Coronary artery (tissue), 2 donors: ENCODE results near the gene LFNG.
A peak's percentile ranks its signal among the peaks of the same experiment; 100 is the strongest.
"Not testable (repeated sequence)": the region's sequence is repeated elsewhere in the genome, so short reads cannot be mapped to it uniquely, and the experiment has no call there.

Source experiments
- DNase-seq: peaks from one replicate; pipeline ENCODE4 v3.0.0-alpha.2; 2017; ENCODE audit warnings: low spot score
- H3K27ac ChIP-seq, 2 donors: fragments of 200-600 bp; sonication (generic); one replicate each; pipeline ENCODE4 v1.5.1; 2016 to 2019
- H3K4me3 ChIP-seq: fragments of 200-600 bp; sonication (generic); 2 replicates; pipeline ENCODE4 v1.5.1; 2016; ENCODE audit warnings: mild to moderate bottlenecking, moderate library complexity
- CTCF ChIP-seq: fragments of 200-600 bp; sonication (generic); IDR thresholded peaks from one replicate; pipeline ENCODE4 v1.5.1; 2019; ENCODE audit warnings: antibody characterized with exemption

The LFNG gene

DNA sequence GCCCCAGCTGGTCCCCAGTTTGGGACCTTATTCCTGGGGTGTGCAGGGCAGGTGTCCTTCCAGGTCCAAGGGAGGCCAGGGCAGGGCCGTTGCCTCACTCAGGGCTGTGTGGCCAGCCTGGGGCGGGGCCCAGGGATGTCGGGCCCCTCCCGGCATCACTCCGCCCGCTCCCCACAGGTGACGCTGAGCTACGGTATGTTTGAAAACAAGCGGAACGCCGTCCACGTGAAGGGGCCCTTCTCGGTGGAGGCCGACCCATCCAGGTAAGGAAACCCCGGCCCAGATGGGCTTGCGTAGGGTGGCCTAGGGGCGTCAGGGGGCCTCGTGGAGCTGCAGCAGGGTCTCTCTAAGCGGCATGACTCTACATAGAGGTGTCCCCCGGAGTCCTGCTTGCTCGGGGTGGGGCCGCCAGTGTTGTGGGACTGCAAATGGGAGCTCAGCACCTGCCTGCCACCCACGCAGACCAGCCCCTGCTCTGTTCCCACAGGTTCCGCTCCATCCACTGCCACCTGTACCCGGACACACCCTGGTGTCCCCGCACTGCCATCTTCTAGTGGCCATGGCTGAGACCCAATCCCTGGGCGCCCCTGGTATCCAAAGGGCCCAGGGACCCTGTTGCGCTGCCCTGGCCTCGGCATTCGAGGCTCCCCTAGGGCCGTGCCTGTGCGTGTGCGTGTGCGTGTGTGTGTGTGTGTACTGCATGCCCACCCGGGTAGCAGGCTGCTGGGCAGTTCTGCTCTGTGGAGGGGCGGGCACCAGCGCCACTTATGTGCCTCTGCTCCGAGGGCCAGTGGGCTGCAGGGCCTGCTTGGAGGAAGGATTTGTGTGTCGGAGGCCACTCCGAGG, 7.3 kb downstream of the LFNG start:
- DNase-seq, result no peak
- peak overlapping the region in 1 of 2 donors; percentile 5 for H3K27ac ChIP-seq
- TF ChIP-seq CTCF, result no peak
- H3K4me3 ChIP-seq, result no peak overlapping the region

DNA sequence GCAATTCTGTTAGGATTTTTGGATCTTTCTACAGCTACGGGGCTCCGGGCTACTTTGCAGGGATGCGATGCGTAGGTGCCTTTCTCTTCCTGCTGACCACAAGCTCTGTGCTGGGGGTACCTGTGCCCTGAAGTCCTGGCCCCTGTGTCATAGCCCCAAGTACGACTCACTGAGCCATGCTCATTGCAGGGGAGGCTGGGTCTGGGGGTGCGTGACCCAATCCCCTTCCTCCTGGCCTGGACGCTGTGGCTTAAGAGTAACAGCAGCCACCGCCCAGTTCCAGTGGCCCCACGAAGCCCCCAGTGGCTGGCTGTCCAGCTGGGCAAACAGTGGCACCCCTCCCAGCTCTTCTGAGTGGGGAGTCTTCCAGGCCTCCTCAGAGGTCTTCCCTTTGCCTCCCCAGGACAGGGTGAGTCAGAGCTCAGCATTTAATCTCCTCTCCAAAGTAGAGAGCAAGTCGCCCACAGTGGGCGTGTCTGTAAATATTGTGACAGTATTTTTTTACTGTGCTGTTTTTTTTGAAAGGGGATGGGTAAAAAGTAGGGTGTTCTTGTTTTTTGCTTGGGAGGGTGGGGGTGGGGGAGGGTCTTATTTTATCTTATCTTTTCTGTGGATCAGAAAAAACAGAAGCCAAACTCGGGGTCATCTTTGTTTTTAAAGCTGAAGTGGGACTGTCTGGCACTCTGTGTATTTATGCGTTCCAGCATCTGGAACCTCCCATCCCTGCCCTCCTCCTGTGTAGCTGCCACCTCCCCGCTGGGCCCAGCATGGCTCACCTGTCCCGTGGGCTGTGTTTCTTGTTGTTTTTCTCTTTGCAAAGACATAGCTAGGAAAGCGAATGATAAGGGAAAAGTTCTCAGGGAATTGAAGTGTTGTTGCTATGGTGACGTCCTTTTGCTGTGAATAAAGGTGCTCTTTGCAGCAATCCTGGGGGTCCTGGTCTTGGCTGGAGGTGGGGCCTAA, 8.2 kb downstream of the LFNG start:
- no peak for DNase-seq
- Histone ChIP-seq H3K4me3 (no peak overlapping the region), H3K27ac (peak overlapping the region in 1 of 2 donors; percentile 89)
- TF ChIP-seq CTCF, result no peak

DNA sequence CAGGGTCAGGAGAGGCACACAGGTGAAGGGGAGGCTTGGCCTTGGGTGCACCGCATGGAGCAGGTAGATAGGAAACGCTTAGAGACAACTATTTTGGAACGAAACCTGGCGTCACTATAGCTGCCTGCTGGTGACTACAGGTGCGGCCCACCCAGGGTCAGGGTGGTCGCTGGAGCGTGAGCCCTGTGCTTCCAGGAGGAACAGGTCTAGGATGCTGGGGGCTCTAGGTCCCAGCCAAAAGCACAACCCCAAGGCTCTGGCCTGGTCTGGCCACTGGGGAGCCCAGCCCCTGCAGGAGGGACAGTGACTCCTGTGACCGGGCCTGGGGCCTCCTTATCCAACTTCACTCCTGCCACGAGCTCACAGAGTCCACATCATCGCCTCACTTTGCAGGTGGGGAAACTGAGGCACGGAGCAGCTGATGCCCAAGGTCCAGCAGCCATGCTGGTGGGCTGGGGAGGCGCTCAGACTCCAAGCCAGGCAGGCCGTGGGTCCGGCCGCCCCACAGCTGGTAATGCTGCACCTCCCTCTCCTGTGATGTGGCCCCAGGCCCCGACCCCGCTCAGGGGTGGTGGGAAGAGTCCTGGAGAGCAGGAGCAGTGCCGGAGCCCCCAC, 9.0 kb downstream of the LFNG start:
- Histone ChIP-seq H3K4me3 (no peak overlapping the region), H3K27ac (peak overlapping the region in 1 of 2 donors; percentile 89)
- no peak for TF ChIP-seq CTCF
- no peak for DNase-seq

GRCh38 chr7:2529161-2530070, 9.8 kb downstream of the LFNG start:
- DNase-seq, result no peak
- TF ChIP-seq CTCF, result no peak
- Histone ChIP-seq H3K4me3 (peak overlapping the region; percentile 8), H3K27ac (peak overlapping the region; percentile 55 to 89)

- peak overlapping the region; percentile 8 for H3K4me3 ChIP-seq
- DNase-seq, result no peak
Measured at GRCh38 chr7:2530071-2530987, 10.8 kb downstream of the LFNG start.

DNA sequence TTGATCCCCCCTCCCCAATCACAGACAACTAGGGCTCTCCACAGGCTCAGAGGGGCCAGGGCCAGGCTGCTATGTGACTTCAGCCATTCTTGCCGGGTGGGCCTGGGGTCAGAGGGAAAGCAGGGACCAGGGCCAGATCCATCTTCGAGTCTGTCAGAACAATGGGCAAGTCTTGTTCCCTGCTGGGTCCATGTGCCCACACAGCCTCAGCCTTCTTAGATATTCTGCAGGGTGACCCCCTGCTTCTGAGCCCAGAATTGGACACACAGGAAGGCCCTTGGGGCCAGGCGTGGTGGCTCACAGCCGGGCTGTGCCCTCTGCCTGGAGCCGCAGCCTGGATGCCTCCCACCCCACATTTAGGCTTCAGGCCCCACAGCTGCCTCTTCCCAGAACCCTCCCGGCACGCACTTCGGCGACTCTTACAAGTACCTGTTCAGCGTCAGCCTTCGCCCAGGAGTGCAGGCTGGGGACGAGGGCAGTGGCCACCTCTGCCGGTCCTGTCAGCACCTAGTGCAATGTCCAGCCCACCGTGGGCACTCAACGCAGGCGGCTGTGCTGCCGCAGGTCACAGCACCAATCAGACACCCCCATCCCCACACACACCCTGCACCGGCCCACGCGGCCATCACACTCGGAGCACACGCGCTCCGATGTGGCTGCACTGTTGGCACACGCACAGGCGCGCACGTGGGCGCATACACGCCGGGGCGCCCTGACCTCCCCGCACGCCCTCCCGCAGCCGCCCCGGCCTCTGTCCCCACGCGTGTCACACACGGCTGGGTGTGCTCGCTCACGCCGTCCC, 11.6 kb downstream of the LFNG start:
- H3K27ac ChIP-seq, result peak overlapping the region; percentile 55 to 89

More at GRCh38 chr7:2530071-2530987, 10.8 kb downstream of the LFNG start:
- H3K27ac ChIP-seq, result peak overlapping the region; percentile 55 to 89
- no peak for TF ChIP-seq CTCF

DNA sequence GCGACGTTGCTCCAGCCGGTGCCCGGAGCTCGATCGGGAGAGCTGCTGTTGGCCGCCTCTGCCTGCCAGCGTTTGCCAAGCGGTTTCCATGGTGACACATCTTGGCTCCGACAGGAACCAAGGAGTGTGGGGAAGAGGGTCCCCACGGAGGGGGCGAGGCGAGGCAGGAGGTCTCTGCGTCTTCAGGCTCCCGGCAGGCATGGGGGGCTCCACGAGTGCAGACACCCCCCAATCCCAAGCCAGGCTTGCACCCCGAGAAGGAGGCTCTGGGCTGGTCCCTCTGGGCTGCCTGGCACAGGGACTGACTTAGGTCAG, 12.2 kb downstream of the LFNG start:
- not testable (repeated sequence) for H3K27ac ChIP-seq, DNase-seq, H3K4me3 ChIP-seq

More for the DNA sequence above, 11.6 kb downstream of the LFNG start:
- DNase-seq, H3K4me3 ChIP-seq: not testable (repeated sequence)

GRCh38 chr7:2532199-2532772, 12.7 kb downstream of the LFNG start:
- H3K4me3 ChIP-seq, H3K27ac ChIP-seq, DNase-seq: not testable (repeated sequence)

DNA sequence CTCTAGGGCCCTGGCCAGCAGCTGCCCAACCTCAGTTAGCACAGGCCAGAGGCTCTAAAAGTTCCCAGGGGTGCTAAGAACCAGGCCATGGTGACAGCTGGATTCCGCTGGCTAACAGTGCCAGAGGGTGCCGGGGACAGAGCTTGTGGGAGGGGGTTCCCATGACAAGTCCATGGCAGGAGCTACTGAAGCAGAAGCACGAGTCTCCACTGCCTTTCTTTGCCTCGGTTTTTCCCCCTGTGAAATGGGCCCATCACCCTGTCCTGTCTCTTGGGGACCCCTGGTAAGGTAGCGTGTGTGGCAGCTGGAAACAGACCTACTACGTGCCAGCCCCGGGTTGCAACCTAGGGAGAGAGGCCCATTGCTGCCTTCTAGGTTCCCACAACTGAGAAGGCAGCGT, 13.2 kb downstream of the LFNG start:
- H3K27ac ChIP-seq, H3K4me3 ChIP-seq, DNase-seq: not testable (repeated sequence)
